ENCODE measurements around the gene TCF12. TPM values are rescaled to one million over a fixed set of nuclear protein-coding genes. Genes with fewer than 3 reads are reported as not detected.

Gene TCF12
- total RNA-seq, 1 donor from 2014 or later, result 149 TPM

DNA sequence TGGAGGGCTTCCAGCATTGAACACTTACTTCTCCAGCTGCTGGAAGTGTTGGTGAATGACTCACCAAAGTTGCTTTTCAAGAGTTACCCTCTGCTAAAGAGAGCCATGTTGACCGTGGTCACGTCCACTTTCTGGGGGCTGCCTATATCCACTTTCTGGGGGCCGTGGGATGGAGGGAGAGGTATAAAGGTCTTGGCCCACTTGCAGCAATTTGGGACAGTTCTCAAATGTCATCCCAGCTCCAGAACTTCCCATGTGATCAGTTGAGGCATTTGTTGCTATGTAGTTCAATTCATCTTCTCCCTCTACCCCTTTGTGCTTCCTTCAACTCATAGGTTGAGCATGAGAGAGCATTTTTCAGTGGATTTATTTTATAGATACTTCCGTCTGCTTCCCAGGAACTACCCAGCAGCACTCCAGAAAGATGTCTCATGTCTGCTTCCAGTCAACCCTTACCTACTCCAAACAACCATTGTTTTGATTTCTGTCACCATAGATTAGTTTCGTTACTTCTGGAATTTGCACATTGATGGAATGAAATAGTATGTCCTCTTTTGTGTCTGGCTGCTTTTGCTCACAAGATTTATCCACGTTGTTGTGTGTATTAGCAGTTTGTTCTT, 130.6 kb downstream of the TCF12 start:
- Histone ChIP-seq H2AFZ (replicated peaks) (no peak overlapping the region), H3K27ac (no peak overlapping the region), H3K4me3 (no peak overlapping the region), H3K4me2 (no peak overlapping the region), H3K27me3 (no peaks in the 10 kb centered on the region), H3K36me3 (no peaks in the 10 kb centered on the region), H4K20me1 (ENCODE audit: low read depth) (peaks cover 75% of the 10 kb centered on the region), H3F3A (ENCODE audit: low read depth) (no peaks in the 10 kb centered on the region), H3K4me1 (peaks cover 24% of the 10 kb centered on the region), H3K9me3 (ENCODE audit: low read depth) (no peaks in the 10 kb centered on the region), H3K79me2 (ENCODE audit: low read depth) (peaks cover 100% of the 10 kb centered on the region), H3K9ac (no peak overlapping the region)
- no peak for DNase-seq (ENCODE audit: low spot score)
- Mint-ChIP-seq H3K27ac (no peak overlapping the region), H3K9me3 (peaks cover 22% of the 10 kb centered on the region), H3K4me1 (peaks cover 8% of the 10 kb centered on the region), H3K27me3 (ENCODE audit: insufficient read depth, low read depth) (peaks cover 5% of the 10 kb centered on the region), H3K36me3 (peaks cover 26% of the 10 kb centered on the region), H3K4me3 (no peak overlapping the region)
- TF ChIP-seq CTCF (IDR thresholded peaks at IDR 0.05) (no peak), EZH2 (IDR thresholded peaks at IDR 0.05) (no peak), EZH2phosphoT487 (IDR thresholded peaks at IDR 0.05) (no peak)

DNA sequence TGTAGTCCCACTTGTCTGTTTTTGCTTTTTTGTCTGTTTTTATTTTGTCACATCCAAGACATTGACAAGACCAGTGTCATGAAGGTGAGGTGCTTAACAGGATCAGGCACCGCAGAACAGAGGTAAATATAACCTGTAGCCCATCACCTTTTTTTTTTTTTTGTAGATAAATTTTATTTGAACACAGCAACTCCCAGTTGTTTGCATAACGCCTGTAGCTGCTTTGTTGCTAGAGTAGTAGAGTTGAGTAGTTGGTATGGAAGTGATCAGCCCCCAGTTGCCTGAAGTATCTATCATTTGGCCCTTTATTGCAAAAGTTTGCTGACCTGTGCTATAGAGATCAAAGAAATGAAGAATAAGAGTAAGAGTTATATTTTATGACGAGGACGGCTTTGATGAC, 135.0 kb downstream of the TCF12 start:
- Histone ChIP-seq H3K9ac (no peak overlapping the region), H3K9me3 (ENCODE audit: low read depth) (no peaks in the 10 kb centered on the region), H3K36me3 (no peaks in the 10 kb centered on the region), H3K4me3 (no peak overlapping the region), H3K4me1 (peaks cover 30% of the 10 kb centered on the region), H3K79me2 (ENCODE audit: low read depth) (peaks cover 100% of the 10 kb centered on the region), H3F3A (ENCODE audit: low read depth) (no peaks in the 10 kb centered on the region), H3K4me2 (no peak overlapping the region), H3K27ac (no peak overlapping the region), H3K27me3 (no peaks in the 10 kb centered on the region), H2AFZ (replicated peaks) (no peak overlapping the region), H4K20me1 (ENCODE audit: low read depth) (peaks cover 78% of the 10 kb centered on the region)
- H3K4me1 Mint-ChIP-seq, result peaks cover 3% of the 10 kb centered on the region
- H3K4me3 Mint-ChIP-seq, result no peak overlapping the region
- no peak overlapping the region for H3K27ac Mint-ChIP-seq
- no peak for DNase-seq (ENCODE audit: low spot score)
- peaks cover 28% of the 10 kb centered on the region for H3K36me3 Mint-ChIP-seq
- H3K9me3 Mint-ChIP-seq, result peaks cover 27% of the 10 kb centered on the region
- no peak for TF ChIP-seq CTCF (IDR thresholded peaks at IDR 0.05)
- TF ChIP-seq EZH2phosphoT487 (IDR thresholded peaks at IDR 0.05), result no peak
- no peak for TF ChIP-seq EZH2 (IDR thresholded peaks at IDR 0.05)
- peaks cover under 1% of the 10 kb centered on the region for H3K27me3 Mint-ChIP-seq (ENCODE audit: insufficient read depth, low read depth)

DNA sequence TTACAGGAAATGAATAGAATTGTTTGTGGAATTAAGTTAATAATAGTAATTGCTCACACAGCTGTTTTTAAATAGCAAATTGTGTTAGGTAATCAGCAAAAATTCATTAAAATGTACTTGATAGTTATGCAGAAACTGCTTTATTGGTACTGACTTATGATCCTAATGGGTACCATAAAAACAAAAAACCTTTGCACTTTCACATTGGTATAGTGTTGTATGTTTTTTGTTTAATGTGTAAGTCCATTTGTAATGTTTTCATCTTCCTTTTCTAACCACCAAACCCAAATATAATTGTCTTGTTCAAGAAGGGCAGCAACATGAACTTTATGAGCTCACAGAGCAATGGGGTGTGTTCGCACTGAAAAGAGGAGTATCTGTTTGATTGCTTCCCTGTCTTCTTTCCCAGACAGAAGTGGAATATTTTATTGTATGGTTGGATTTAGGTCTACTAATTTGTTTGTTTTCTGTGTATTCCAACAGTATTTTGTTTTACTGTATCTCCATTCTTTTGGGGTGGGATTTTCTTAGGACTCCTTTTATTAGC, 135.8 kb downstream of the TCF12 start:
- H3K4me1 Mint-ChIP-seq, result peaks cover 5% of the 10 kb centered on the region
- H3K4me3 ChIP-seq, result no peak overlapping the region
- no peak overlapping the region for H3K27ac Mint-ChIP-seq

More for the DNA sequence above, 135.8 kb downstream of the TCF12 start:
- Mint-ChIP-seq H3K27me3 (ENCODE audit: insufficient read depth, low read depth) (no peaks in the 10 kb centered on the region), H3K4me3 (no peak overlapping the region), H3K9me3 (peaks cover 22% of the 10 kb centered on the region), H3K36me3 (peaks cover 21% of the 10 kb centered on the region)
- H3K4me2 ChIP-seq, result no peak overlapping the region
- no peak overlapping the region for H3K27ac ChIP-seq
- no peaks in the 10 kb centered on the region for H3K27me3 ChIP-seq
- peaks cover 100% of the 10 kb centered on the region for H3K79me2 ChIP-seq (ENCODE audit: low read depth)
- H3K9me3 ChIP-seq (ENCODE audit: low read depth), result no peaks in the 10 kb centered on the region
- no peak for TF ChIP-seq EZH2 (IDR thresholded peaks at IDR 0.05)
- TF ChIP-seq CTCF (IDR thresholded peaks at IDR 0.05), result no peak
- TF ChIP-seq EZH2phosphoT487 (IDR thresholded peaks at IDR 0.05), result no peak
- no peaks in the 10 kb centered on the region for H3F3A ChIP-seq (ENCODE audit: low read depth)
- H3K4me1 ChIP-seq, result peaks cover 37% of the 10 kb centered on the region
- H4K20me1 ChIP-seq (ENCODE audit: low read depth), result peaks cover 80% of the 10 kb centered on the region
- no peak for DNase-seq (ENCODE audit: low spot score)
- H3K36me3 ChIP-seq, result no peaks in the 10 kb centered on the region
- H2AFZ ChIP-seq (replicated peaks), result no peak overlapping the region
- no peak overlapping the region for H3K9ac ChIP-seq
